SK-MEL-5 (cell line): ENCODE measurements around the gene HLTF. TPM values are rescaled to one million over a fixed set of nuclear protein-coding genes. Genes with fewer than 3 reads are reported as not detected.
A peak's percentile ranks its signal among the peaks of the same experiment; 100 is the strongest.
"Not testable (repeated sequence)": the region's sequence is repeated elsewhere in the genome, so short reads cannot be mapped to it uniquely, and the experiment has no call there.

Experiments
- DNase-seq: peaks from one replicate; pipeline ENCODE4 v3.0.0-alpha.2; 2016; ENCODE audit warnings: low read depth, low spot score
- in situ Hi-C: cut with HindIII; loops from 2 replicates; pipeline ENCODE4 v1.10.0; 2016; ENCODE audit warnings: low sequenced_read_pairs, high pct_unique_total_duplicates, low pct_unique_long_range_greater_than_20kb
- polyA plus RNA-seq, 2 experiments: library from polyadenylated mRNA; depleted of rRNA; stranded (reverse); fragments of >200 nt; gene quantifications; 2 replicates each; pipeline ENCODE4 v1.2.3, GENCODE V29; 2015
- total RNA-seq: library from RNA; depleted of rRNA; stranded (reverse); fragments of >200 nt; shearing (Covaris generic); gene quantifications from 2 replicates; pipeline ENCODE4 v1.2.3, GENCODE V29; 2014; rRNA removed

The HLTF gene
- total RNA-seq = 78.6 and 82.0 TPM in 2 replicates
- polyA plus RNA-seq (2015; cell fraction: cytosol; rRNA removed) = 41.0 and 51.8 TPM in 2 replicates
- 85.9 and 91.7 TPM in 2 replicates for polyA plus RNA-seq (2015; cell fraction: nucleus; rRNA removed)

GRCh38 chr3:149086232-149086988 is at the start of gene HLTF:
TSS of gene HLTF (minus strand) at chr3:149086533. CDS start at chr3:149086336, 197 bp downstream.
- in situ Hi-C loops = no loop called here
- peak; percentile 98 for DNase-seq

DNA sequence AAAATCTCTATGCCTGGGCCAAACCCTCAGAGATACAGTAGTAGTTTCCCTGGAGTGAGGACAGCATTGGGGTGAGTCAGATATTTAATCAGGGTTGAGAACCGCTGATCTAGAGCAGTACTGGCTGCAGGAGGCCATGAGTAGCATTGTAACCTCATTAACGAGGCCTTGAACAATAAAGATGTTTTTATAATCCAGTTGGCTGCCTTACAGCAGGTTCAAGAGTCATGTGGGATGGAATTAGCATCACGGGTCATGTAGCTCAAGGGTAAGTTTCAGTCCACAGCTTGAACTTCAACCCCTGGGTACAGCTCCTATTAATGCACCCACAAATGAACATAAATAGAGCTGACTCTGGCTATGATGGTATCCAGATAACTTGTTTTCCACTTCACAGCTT is 48.2 kb upstream of the HLTF start:
- in situ Hi-C loops = no loop called here

GRCh38 chr3:149131589-149131988 is 45.3 kb upstream of the HLTF start:
- in situ Hi-C loops = no loop called here
- no peak for DNase-seq

More for the DNA sequence above, 48.2 kb upstream of the HLTF start:
- DNase-seq = peak; percentile 33

GRCh38 chr3:149129326-149130205 is 43.2 kb upstream of the HLTF start, which contains the start of gene HPS3:
TSS of gene HPS3 (plus strand) at chr3:149129638. CDS start at chr3:149129724, 86 bp downstream.
- in situ Hi-C loops = no loop called here
- peak; percentile 88 for DNase-seq

GRCh38 chr3:149128821-149129220 is 42.5 kb upstream of the HLTF start:
- no peak for DNase-seq
- in situ Hi-C loops = no loop called here

DNA sequence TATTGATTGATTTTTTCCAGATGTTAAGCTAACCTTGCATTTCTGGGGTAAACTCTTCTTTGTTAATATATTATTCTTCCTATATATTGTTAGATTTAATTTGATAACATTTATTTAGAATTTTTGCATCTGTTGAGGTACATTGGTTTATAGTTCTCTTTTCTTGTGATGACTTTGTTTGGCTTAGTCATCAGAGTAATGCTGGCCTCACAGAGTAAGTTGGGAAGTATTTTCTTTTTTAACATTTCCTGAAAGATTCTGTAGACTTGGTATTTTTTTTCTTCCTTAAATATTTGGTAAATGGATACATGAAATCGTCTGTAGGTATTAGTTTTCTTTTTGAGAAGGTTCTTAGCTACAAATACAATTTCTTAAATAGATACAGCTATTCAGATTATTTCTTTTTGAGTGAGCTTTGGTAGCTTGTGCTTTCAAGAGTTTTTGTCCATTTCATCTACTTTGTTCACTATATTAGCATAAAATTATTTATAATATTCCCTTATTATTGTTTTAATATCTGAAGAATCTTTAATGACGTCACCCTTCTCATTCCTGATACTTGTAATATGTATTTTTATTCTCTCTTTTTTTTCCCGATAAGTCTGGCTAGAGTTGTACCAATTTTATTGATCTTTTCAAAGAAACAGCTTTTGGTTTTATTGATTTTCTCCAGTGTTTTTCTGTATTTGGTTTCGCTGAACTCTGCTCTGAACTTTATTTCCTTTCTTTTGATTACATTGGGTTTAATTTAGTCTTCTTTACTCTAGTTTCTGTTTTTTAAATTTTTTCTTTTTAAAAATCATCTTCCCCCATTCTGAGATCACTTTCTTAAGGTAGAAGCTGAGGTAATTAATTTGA is 36.6 kb upstream of the HLTF start:
- in situ Hi-C loops = no loop called here
- DNase-seq = no peak

GRCh38 chr3:149120051-149120972 is 34.0 kb upstream of the HLTF start:
- DNase-seq = peak; percentile 81
- in situ Hi-C loops = no loop called here

- in situ Hi-C loops = no loop called here
- no peak for DNase-seq
Observed at GRCh38 chr3:149119466-149119865, 33.1 kb upstream of the HLTF start.

DNA sequence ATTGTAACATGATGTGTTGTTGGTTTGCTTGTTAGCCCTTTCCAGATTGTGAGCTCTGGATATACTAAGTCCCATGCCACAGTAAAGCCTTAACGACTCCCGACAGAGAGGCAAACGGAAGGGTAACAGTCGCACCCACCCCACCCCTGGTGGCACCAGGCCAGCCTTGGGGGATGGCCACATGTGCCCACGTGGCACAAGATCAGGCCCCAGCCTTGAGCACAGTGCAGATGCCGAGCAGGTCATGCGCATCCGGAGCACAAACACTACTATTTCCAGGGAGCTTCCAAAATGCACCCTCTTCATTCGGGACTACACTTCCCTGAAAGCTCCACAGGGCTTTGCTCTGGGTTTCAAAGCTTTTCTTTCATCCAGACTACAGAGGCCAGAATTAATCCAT is 32.4 kb upstream of the HLTF start:
- DNase-seq = no peak
- in situ Hi-C loops = no loop called here

- in situ Hi-C loops = no loop called here
- no peak for DNase-seq
Observed at GRCh38 chr3:149115114-149115513, 28.8 kb upstream of the HLTF start.

DNA sequence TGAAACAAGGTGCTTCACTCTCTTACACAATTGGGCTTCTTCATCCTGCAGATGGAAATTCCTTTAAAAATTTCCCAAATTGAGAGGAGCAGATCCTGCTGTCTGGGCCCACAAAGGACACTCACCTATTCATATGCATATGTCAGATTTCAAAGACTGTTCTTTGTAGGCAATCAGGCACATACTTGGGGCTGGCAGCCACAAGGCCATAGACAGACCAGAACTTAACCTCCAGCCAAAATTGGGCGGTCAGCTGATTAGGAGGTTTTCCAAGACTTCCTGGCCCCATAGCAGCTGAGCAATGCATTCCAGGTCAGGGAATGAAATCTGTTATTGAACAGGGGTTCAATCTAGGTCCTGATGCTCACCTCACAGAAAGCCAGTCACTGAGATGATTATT is 28.1 kb upstream of the HLTF start:
- DNase-seq = no peak
- in situ Hi-C loops = no loop called here

DNA sequence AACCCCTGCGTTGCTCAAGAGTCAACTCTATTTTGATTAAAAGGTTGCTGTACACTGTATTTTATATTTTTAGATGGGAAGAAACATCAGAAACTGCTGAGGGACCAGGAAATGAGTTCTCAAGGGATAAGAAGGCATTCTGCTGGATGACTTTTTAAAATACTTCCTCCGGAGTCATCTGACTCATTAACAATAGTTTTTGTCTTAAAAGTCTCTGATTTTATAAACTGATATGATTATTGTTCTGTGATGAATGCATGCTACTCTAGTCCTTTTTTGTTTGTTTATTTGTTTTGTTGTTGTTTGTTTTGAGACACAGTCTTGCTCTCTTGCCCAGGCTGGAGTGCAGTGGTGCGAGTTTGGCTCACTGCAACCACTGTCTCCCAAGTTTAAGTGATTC is 18.2 kb upstream of the HLTF start:
- in situ Hi-C loops = no loop called here
- DNase-seq = no peak

DNA sequence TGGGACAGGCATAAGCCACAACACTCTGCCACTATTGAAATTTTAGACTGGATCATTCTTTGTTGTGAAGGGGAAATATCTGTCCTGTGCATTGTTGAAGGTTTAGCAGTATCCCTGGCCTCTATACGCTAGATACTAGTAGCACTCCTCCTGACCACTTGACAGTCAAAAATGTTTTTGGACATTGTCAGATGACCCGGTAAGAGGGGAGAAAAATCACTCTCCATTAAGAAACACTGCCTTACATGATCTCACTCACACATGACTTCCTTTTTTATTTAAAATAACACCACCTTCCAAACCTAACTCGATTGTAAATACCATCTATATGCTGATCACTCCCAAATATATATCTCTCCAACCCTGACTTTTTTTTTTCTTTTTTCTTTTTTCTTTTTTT is 15.3 kb upstream of the HLTF start:
- no peak for DNase-seq
- in situ Hi-C loops = no loop called here

GRCh38 chr3:149101154-149101553 is 14.8 kb upstream of the HLTF start:
- no peak for DNase-seq
- in situ Hi-C loops = no loop called here

- in situ Hi-C loops, DNase-seq: not testable (repeated sequence)
Observed at GRCh38 chr3:149097987-149098386, 11.7 kb upstream of the HLTF start.

DNA sequence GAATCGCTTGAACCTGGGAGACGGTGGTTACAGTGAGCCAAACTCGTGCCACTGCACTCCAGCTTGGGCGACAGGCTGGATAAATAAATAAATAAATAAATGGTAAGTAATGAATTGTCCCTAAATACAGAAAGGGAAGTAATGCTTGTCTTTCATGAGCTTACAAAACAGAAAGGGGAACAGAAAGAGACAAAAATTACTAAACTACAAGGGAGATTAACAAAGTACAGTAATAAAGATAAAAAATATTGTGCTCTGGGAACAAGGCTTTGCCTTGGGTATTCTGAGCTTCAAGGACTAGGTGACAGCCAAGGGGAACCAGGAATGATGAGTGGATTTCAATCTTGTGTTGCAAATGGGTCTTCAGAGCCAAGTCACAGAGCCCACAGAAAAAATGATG is 9.2 kb upstream of the HLTF start:
- in situ Hi-C loops = no loop called here
- no peak for DNase-seq

DNA sequence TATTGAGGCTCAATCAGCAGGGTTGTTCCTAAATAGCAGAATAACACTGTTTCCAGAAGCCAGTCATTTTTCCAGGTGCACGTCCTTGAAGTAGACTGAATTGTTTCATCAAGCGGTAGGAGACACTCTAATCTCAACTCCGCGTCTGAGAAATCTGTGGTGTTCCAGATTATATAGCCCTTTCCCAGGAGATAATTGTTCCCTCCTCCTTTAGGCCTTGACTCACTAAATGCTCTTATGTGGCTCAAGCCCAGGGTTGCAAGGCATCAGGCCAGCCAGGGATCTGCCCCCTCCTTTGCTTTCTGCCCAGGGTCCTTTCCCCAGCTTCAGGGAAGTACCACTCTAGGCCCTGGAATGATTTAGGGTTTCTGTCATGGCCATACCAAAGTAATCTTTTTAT is 5.7 kb upstream of the HLTF start:
- in situ Hi-C loops = no loop called here
- no peak for DNase-seq
